ENCODE data around the gene QKI. TPM values are rescaled to one million over a fixed set of nuclear protein-coding genes. Genes with fewer than 3 reads are reported as not detected.

The QKI gene
- total RNA-seq, 2 experiments from 2014 or later = 70.9 TPM

DNA sequence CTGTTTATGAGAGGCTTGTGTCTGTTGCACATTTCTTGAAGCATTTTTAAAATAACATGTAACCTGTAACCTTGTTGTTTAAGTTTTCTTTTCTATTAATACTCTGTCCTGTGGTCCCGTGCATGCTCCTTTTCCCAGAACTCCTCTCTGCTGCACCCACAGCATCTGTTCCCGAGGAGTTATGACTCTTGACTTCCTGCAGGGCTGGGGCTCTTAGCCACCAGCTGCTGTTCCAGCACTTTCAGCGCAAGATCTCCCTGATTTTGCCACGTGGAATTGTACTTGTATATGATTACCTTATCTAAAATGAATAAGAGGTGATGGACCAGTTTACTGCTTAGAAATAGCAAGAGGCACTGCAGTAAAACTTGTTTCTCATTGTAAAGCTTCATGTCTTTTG lies 150.6 kb downstream of the QKI start:
- Mint-ChIP-seq H3K36me3 (peaks cover 6% of the 10 kb centered on the region), H3K27ac (no peak overlapping the region), H3K27me3 (no peaks in the 10 kb centered on the region), H3K9me3 (no peaks in the 10 kb centered on the region), H3K4me3 (no peak overlapping the region), H3K4me1 (no peaks in the 10 kb centered on the region)
- POLR2A ChIA-PET = no interaction called here
- ATAC-seq (ENCODE audit: low read depth) = no peak
- DNase-seq = no peak

DNA sequence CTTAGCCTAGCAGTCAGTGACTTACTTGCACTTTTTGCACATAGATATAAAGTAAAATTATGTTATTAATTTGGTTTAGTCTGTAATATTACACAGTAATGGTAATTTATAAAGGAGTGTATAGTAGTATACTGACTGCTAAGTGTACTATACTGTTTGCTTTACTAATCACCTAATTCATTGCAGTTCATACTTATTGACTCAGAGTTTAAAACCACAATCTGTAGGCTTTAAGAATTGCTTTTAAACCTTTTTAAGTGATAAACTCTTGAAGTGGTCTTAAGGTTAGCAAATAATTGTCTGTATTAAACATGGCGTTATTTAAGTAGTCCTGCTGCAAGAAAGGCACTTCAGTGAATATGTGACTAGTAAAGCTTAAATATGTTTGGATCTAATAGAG lies 151.5 kb downstream of the QKI start:
- H3K36me3 Mint-ChIP-seq = peaks cover 15% of the 10 kb centered on the region
- ATAC-seq (ENCODE audit: low read depth) (no peak), DNase-seq (no peak)
- no peak overlapping the region for H3K27ac Mint-ChIP-seq
- POLR2A ChIA-PET = no interaction called here
- no peaks in the 10 kb centered on the region for H3K4me1 Mint-ChIP-seq
- H3K9me3 Mint-ChIP-seq = no peaks in the 10 kb centered on the region
- H3K4me3 Mint-ChIP-seq = no peak overlapping the region
- no peaks in the 10 kb centered on the region for H3K27me3 Mint-ChIP-seq

DNA sequence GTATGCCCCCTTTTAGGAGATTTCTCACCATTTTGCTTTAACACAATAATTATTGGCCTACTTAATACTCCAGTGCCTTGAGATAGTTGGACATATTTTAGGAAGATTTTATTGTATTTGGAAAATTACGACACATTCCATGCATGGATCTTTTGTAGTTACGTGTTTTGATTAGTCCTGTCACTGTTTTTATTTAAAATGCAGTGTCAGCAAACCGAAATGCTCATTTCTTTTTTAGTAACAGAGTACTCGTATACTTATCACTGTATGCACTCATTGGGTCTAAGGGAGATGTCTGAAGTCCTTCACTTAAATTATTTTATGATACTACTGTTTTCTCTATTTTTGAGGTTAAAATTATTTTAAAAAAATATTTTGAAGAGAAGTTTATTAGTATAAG lies 153.8 kb downstream of the QKI start:
- Mint-ChIP-seq H3K36me3 (peaks cover 21% of the 10 kb centered on the region), H3K27me3 (no peaks in the 10 kb centered on the region), H3K9me3 (no peaks in the 10 kb centered on the region), H3K4me1 (no peaks in the 10 kb centered on the region), H3K4me3 (no peak overlapping the region), H3K27ac (no peak overlapping the region)
- no peak for ATAC-seq (ENCODE audit: low read depth)
- no peak for DNase-seq
- POLR2A ChIA-PET = no interaction called here

DNA sequence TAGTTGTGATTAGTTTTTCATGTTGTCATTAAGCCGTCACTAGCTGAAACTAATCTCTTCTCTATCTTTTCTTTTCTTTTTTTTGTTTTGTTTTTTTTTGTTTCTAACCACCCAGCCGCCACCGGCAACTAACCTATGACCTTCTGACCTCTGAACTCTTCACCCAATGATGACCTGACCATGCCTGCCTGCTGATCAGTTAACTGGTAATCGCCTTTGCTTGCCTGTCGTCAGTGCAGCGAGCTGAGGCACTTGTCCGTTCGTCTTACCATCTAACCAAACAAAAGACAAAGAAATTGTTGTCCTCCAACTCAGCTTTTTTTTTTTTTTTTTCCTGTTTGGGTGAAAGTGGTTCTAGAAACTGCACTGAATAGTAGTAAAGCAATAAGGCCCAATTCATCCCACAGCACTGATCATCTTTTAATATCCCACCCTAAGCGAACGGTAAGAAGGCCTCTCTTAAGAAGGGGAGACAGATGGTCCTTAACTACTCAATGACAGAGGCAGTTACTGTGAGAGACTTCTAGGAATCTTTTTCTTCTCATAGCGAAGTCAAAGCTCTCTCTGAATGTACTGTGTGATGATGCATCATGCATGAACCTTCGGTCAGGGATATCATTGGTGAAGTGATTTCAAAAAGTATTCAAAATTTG lies 156.2 kb downstream of the QKI start:
- H3K36me3 Mint-ChIP-seq = peaks cover 19% of the 10 kb centered on the region
- H3K9me3 Mint-ChIP-seq = no peaks in the 10 kb centered on the region
- no peaks in the 10 kb centered on the region for H3K4me1 Mint-ChIP-seq
- DNase-seq = no peak
- no peak overlapping the region for H3K27ac Mint-ChIP-seq
- no peaks in the 10 kb centered on the region for H3K27me3 Mint-ChIP-seq
- POLR2A ChIA-PET = no interaction called here
- no peak overlapping the region for H3K4me3 Mint-ChIP-seq
- no peak for ATAC-seq (ENCODE audit: low read depth)

DNA sequence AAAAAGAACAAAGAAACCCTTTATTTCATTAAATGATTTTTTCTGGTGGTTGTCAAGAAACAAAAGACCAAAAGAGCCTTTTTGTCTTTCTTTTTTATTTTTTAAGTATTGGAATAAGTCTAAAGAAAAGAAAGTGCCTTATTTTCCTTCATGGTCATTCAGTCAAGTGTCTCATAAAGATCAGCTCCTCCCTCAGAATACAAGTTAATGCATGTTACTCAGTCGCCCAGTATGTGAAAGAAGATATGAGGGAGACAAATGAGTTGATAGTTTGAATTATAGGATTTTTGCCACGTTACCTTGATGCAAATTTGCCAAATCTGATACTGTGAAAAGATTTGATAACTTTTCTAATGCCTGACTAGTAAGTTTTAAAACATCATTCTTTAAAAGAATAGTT lies 157.2 kb downstream of the QKI start:
- H3K36me3 Mint-ChIP-seq = peaks cover 17% of the 10 kb centered on the region
- no peak for DNase-seq

DNA sequence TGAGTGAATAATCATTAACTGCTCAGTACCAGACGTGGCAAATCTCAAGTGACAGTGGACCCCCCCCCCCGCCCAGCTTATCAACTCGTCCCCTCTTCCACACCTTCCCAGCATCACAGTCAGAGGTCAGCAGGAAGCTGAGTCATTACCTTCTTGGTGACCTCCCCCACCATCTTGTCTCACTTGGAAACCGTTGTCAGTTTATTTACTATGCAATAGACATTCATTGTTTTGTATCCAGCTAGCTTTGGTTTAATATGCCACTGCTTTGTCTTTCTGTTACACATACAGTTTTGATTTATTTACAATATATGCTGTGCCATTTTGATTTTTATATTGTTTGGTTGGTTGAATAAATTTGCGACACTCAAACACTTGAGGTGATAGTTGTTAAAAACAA lies 158.1 kb downstream of the QKI start:
- Mint-ChIP-seq H3K4me3 (no peak overlapping the region), H3K9me3 (no peaks in the 10 kb centered on the region), H3K4me1 (no peaks in the 10 kb centered on the region), H3K27me3 (no peaks in the 10 kb centered on the region), H3K36me3 (peaks cover 17% of the 10 kb centered on the region), H3K27ac (no peak overlapping the region)
- POLR2A ChIA-PET = no interaction called here
- ATAC-seq (ENCODE audit: low read depth) (no peak), DNase-seq (no peak)

More for the DNA sequence above, 157.2 kb downstream of the QKI start:
- Mint-ChIP-seq H3K27ac (no peak overlapping the region), H3K27me3 (no peaks in the 10 kb centered on the region), H3K4me3 (no peak overlapping the region), H3K4me1 (no peaks in the 10 kb centered on the region), H3K9me3 (no peaks in the 10 kb centered on the region)
- POLR2A ChIA-PET = no interaction called here
- no peak for ATAC-seq (ENCODE audit: low read depth)

DNA sequence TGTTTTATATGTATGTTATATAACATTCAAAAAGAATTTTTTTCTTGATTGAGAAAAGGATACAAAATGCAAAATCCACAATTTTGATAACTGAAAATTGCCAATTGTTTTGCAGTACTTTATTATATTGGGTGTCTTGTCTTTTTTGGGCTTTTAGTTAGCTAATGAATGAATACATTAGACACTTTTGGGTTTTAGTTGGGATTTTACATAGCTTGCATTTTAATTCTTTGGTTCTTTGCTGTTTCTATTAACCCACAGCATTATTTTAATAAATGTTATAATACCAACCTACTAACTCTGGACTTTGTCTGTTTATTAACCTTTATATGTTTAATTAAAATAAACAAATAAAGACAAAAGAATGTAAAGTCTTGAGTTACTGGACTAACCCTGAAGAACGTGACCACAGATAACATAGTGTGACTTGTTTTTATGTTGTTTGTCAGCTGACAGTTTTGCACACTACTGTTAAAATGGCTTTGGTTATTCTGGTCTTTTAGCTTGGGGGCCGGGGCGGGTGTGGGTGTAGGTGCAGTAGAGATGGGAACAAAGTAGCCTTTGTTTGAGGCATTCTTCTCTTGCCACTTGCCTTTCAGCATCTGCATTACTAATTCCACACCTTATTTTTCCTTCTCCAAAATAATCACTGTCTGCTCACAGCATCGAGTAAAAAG lies 159.1 kb downstream of the QKI start:
- no peak overlapping the region for H3K4me3 Mint-ChIP-seq
- H3K4me1 Mint-ChIP-seq = no peaks in the 10 kb centered on the region
- POLR2A ChIA-PET = no interaction called here
- no peak for DNase-seq
- no peaks in the 10 kb centered on the region for H3K27me3 Mint-ChIP-seq
- ATAC-seq (ENCODE audit: low read depth) = no peak
- no peaks in the 10 kb centered on the region for H3K9me3 Mint-ChIP-seq
- no peak overlapping the region for H3K27ac Mint-ChIP-seq
- H3K36me3 Mint-ChIP-seq = peaks cover 17% of the 10 kb centered on the region

DNA sequence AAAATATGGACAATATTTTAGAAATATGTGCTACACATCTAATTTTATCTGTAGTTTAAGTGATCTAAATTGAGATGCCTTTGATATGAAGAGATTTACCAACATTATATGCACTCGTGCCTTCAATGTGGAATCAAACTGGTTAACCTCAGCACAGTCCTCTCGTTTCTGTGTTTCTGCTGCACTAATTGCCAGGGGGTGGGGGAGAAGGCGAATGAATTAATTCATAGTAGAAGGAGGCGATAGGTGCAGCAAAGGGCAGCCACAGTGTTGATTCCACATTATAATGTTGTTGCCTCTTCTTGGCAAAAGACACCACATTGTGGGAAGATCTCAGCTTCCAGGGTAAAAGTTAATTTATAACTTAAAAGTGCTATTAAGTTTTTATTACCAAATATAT lies 161.6 kb downstream of the QKI start:
- Mint-ChIP-seq H3K27ac (no peak overlapping the region), H3K27me3 (no peaks in the 10 kb centered on the region), H3K36me3 (peaks cover 7% of the 10 kb centered on the region), H3K4me3 (no peak overlapping the region), H3K9me3 (no peaks in the 10 kb centered on the region), H3K4me1 (no peaks in the 10 kb centered on the region)
- DNase-seq (no peak), ATAC-seq (ENCODE audit: low read depth) (no peak)
- POLR2A ChIA-PET = no interaction called here

DNA sequence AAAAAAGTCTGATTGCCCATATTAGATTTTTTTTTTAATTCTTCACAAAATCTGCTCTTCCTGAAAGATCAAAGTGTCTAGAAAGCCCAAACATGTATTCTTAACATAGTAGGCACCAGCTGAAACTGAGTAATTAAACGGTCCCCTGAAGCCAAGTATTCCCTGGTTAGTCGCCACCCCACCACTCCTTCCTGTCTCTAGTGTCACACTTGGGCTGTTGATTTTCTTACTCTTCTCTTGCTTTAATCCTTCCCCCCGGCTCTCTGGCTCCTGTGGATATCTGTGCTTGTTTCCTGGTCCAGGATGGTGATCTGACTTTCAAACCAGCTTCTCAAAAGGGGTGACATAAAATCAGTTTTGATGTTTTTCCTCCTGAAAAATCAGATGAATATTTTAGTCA lies 162.9 kb downstream of the QKI start:
- DNase-seq (no peak), ATAC-seq (ENCODE audit: low read depth) (no peak)
- Mint-ChIP-seq H3K4me1 (no peaks in the 10 kb centered on the region), H3K27me3 (no peaks in the 10 kb centered on the region), H3K27ac (no peak overlapping the region), H3K4me3 (no peak overlapping the region), H3K36me3 (peaks cover 4% of the 10 kb centered on the region), H3K9me3 (no peaks in the 10 kb centered on the region)
- POLR2A ChIA-PET = no interaction called here

DNA sequence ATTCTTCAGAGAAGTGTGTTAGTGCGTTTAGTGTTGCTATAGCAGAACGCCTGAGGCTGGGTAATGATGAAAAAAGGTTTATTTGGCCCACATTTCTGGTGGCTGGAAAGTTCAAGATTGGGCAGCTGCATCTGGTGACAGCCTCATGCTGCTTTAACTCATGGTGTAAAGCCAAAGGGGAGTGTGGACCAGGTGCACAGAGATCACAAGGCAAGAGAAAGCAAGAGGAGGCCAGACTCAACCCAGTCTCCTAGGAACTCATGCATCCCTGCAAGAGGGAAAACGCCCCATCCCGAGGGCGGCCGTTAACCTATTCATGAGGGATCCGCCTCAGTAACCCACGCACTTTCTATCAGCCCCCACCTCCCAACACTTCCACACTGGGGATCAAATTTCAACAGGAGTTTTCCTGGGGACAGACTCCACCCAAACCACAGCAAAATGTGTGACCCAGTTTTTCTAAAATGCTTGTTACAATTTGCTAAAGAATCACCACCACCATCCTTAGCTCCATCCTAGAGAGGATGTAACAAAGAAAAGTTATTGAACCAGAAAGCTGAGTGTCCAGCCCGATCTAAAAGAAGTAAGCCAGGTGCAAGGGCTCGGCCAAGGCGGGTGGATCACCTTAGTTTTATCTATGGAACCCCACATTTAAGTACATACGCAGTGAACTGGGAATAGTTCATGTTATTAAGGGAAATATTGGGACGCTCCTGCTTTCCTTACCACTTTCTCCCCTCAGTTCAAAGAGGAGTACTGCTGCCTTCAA lies 164.8 kb downstream of the QKI start:
- H3K27ac Mint-ChIP-seq = no peak overlapping the region
- ATAC-seq (ENCODE audit: low read depth) = no peak
- no peaks in the 10 kb centered on the region for H3K4me1 Mint-ChIP-seq
- no peak for DNase-seq
- no peaks in the 10 kb centered on the region for H3K36me3 Mint-ChIP-seq
- H3K9me3 Mint-ChIP-seq = no peaks in the 10 kb centered on the region
- POLR2A ChIA-PET = no interaction called here
- no peaks in the 10 kb centered on the region for H3K27me3 Mint-ChIP-seq
- H3K4me3 Mint-ChIP-seq = no peak overlapping the region

DNA sequence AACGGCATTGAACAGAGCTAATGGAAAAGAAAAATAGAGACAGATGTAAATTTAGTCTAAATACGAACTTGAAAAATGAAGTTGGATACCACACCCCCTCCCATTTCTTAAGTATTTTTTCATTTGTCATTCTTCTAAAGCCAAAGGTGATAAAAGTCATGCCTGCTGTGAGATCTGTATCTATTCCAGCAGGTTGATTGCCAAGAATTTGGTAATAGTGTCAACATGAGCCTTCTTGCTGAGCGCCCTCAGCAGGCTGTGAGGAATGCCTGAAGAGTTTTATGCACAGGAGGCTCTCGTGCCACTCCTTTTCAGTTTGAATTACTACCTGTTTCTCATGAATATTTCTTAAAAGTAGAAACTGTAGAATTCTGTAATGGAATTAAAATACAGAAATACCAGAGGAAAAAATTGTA lies 165.4 kb downstream of the QKI start:
- no peak for DNase-seq
- Mint-ChIP-seq H3K4me3 (no peak overlapping the region), H3K36me3 (no peaks in the 10 kb centered on the region), H3K27me3 (no peaks in the 10 kb centered on the region), H3K4me1 (no peaks in the 10 kb centered on the region), H3K9me3 (no peaks in the 10 kb centered on the region), H3K27ac (no peak overlapping the region)
- no peak for ATAC-seq (ENCODE audit: low read depth)
- POLR2A ChIA-PET = no interaction called here

DNA sequence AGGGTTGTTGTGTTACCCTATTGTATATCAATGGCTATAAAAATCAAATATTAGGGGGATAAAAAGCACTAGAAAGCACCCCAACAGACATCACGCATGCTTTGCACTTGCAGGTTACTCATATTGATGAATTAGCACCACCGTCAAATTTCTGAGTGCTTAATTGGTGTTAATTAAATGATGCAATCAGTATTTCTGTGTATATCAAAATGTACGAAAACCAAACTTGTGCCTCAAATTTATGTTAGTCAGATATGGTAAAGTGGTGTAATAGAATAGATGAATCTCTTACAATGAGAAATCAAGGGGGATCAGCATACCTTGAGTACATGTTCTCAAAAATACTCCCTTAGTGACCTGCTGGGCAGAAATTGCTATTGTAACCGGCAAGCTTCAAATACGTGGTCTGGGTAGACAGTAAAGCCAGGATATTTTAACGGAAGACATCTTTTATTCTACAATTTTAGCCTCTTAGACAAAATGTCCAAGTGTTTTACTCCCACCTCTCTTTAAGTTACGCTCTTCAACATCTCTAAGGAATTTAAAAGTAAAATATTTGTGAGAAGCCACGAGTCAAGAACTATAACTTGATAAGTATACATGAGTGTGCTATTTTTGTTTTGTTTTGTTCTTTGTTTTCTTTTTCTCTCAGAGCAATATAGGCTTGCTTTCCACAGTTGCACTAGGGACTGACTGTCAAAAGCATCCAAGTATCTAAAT lies 166.0 kb downstream of the QKI start:
- POLR2A ChIA-PET = no interaction called here
- no peaks in the 10 kb centered on the region for H3K27me3 Mint-ChIP-seq
- DNase-seq (no peak), ATAC-seq (ENCODE audit: low read depth) (no peak)
- no peak overlapping the region for H3K27ac Mint-ChIP-seq
- H3K4me3 Mint-ChIP-seq = no peak overlapping the region
- H3K4me1 Mint-ChIP-seq = no peaks in the 10 kb centered on the region
- no peaks in the 10 kb centered on the region for H3K9me3 Mint-ChIP-seq
- H3K36me3 Mint-ChIP-seq = no peaks in the 10 kb centered on the region

DNA sequence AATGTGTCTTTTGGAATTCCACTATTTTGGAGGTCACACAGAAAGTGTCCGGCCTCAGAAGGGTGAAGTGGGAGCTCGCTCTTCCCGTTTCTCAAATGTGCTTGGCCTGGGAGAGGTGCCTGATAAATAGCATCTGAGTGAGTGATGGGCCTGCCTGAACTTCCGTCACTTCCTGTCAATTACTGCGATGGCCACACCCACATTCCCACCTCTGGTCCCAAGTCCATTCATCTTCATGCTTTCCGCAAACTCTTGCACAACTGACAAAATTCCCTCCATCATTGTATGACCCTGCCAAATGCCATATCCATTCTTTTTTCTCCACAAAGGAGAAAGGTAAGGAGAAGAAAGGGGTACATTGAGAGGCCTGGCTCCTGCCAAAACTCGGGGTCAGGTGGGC lies 169.0 kb downstream of the QKI start:
- Mint-ChIP-seq H3K9me3 (no peaks in the 10 kb centered on the region), H3K4me1 (no peaks in the 10 kb centered on the region), H3K27ac (no peak overlapping the region), H3K27me3 (no peaks in the 10 kb centered on the region), H3K4me3 (no peak overlapping the region), H3K36me3 (no peaks in the 10 kb centered on the region)
- ATAC-seq (ENCODE audit: low read depth) = no peak
- POLR2A ChIA-PET = no interaction called here
- DNase-seq = no peak

Measured in activated naive CD8-positive, alpha-beta T cell treated with anti-CD3 and anti-CD28 coated beads, Interleukin-2, amount 10 ng/mL, durations not matched to agents 7 days and 5 days (primary cell).